B cell (primary cell): Measurements from ENCODE around the gene OR6K3. TPM values are rescaled to one million over a fixed set of nuclear protein-coding genes. Genes with fewer than 3 reads are reported as not detected.

Experiments
- polyA plus RNA-seq: library from polyadenylated mRNA; depleted of rRNA; stranded (reverse); fragments of >200 nt; gene quantifications from 2 replicates; pipeline ENCODE4 v1.2.3, GENCODE V29; 2012
- total RNA-seq, 2 donors: library from RNA; stranded (reverse); fragments of 120-200 nt in 1 of 2; gene quantifications; 1 replicate in 1 of 2; 2 replicates in 1 of 2; pipeline versions ENCODE4 v1.2.3 to v1.2.4, GENCODE V29; 2013 to 2022

Gene OR6K3
- total and polyA plus RNA-seq, 2 donors (not counting 1 experiment from before 2014, with no cell fraction given): not detected

Other genes starting within 250 kb of the OR6K3 start
- not detected in 2 replicates for gene OR10R2, start 248.5 kb downstream of the OR6K3 start, total RNA-seq
- not detected in 2 replicates for gene OR10R2, start 248.5 kb downstream of the OR6K3 start, polyA plus RNA-seq
- not detected in 2 replicates for gene OR6Y1, start 166.3 kb downstream of the OR6K3 start, total RNA-seq
- not detected in 2 replicates for gene OR6Y1, start 166.3 kb downstream of the OR6K3 start, polyA plus RNA-seq
- not detected in 2 replicates for gene OR6P1, start 150.1 kb downstream of the OR6K3 start, total RNA-seq
- not detected in 2 replicates for gene OR6P1, start 150.1 kb downstream of the OR6K3 start, polyA plus RNA-seq
- not detected in 2 replicates for gene OR10X1, start 140.8 kb downstream of the OR6K3 start, total RNA-seq
- gene OR10X1, start 140.8 kb downstream of the OR6K3 start, polyA plus RNA-seq: not detected in 2 replicates
- not detected in 2 replicates for gene OR10Z1, start 115.5 kb downstream of the OR6K3 start, total RNA-seq
- not detected in 2 replicates for gene OR10Z1, start 115.5 kb downstream of the OR6K3 start, polyA plus RNA-seq
- not detected in 2 replicates for gene SPTA1, start 34.0 kb downstream of the OR6K3 start, total RNA-seq
- 0.21 and 0.36 TPM in 2 replicates for gene SPTA1, start 34.0 kb downstream of the OR6K3 start, polyA plus RNA-seq
- not detected in 2 replicates for gene OR6K2, start 20.1 kb downstream of the OR6K3 start, total RNA-seq
- gene OR6K2, start 20.1 kb downstream of the OR6K3 start, polyA plus RNA-seq: not detected in 2 replicates
- gene OR6K6, start 34.0 kb upstream of the OR6K3 start, total RNA-seq: not detected in 2 replicates
- gene OR6K6, start 34.0 kb upstream of the OR6K3 start, polyA plus RNA-seq: not detected in 2 replicates
- gene OR6N1, start 51.5 kb upstream of the OR6K3 start, total RNA-seq: not detected in 2 replicates
- not detected in 2 replicates for gene OR6N1, start 51.5 kb upstream of the OR6K3 start, polyA plus RNA-seq
- gene OR6N2, start 60.5 kb upstream of the OR6K3 start, total RNA-seq: not detected in 2 replicates
- gene OR6N2, start 60.5 kb upstream of the OR6K3 start, polyA plus RNA-seq: not detected in 2 replicates
- 8.5 and 10.1 TPM in 2 replicates for gene MNDA, start 110.6 kb upstream of the OR6K3 start, total RNA-seq
- 3.8 and 7.1 TPM in 2 replicates for gene MNDA, start 110.6 kb upstream of the OR6K3 start, polyA plus RNA-seq
- 12.0 and 13.9 TPM in 2 replicates for gene PYHIN1, start 210.8 kb upstream of the OR6K3 start, total RNA-seq
- gene PYHIN1, start 210.8 kb upstream of the OR6K3 start, polyA plus RNA-seq: 5.5 and 8.6 TPM in 2 replicates